HG03025 (cell line): ENCODE data around the gene HIPK2.
"Not testable (repeated sequence)": the region's sequence is repeated elsewhere in the genome, so short reads cannot be mapped to it uniquely, and the experiment has no call there.

ENCODE experiments used
- ATAC-seq: cut with Tn5 transposase; IDR thresholded peaks from one replicate; pipeline ENCODE4 v1.9.1; 2021; ENCODE audit warnings: mild to moderate bottlenecking, moderate library complexity; ENCODE audit not compliant: unreplicated experiment, low FRiP score

Gene HIPK2

GRCh38 chr7:139635526-139636302, 142.1 kb downstream of the HIPK2 start:
- no peak for ATAC-seq

- ATAC-seq: no peak
Measured at GRCh38 chr7:139634087-139634486, 143.7 kb downstream of the HIPK2 start.

DNA sequence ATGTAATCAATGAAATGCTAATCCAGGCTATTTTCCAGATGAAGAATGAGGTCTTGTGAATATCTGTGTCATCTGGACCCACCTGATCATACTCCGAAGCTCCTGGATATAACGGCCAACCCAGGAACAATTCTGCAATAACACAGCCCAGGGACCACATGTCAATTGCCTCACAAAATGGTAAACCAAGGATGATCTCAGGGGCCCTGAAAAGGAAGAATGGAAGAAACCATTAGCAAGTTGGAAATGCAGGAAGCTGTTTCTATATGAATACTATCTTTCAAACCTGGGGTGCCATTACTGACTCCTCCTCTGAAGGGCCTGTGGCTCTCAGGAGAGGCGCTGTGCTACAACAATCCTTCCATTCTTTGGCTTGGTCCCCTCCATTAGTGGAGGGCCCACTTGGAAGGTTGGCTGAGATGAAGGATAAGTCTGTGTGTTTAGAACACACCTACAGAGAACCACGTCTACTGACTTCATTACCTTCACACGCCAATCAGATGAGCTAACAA, 146.2 kb downstream of the HIPK2 start:
- no peak for ATAC-seq

- ATAC-seq: no peak
Measured at GRCh38 chr7:139630643-139631519, 146.9 kb downstream of the HIPK2 start.

- ATAC-seq: no peak
Measured at GRCh38 chr7:139629392-139630082, 148.3 kb downstream of the HIPK2 start.

- no peak for ATAC-seq
Measured at GRCh38 chr7:139627831-139628230, 150.0 kb downstream of the HIPK2 start.

GRCh38 chr7:139626817-139627216, 151.0 kb downstream of the HIPK2 start:
- no peak for ATAC-seq

GRCh38 chr7:139623518-139623917, 154.3 kb downstream of the HIPK2 start:
- no peak for ATAC-seq

DNA sequence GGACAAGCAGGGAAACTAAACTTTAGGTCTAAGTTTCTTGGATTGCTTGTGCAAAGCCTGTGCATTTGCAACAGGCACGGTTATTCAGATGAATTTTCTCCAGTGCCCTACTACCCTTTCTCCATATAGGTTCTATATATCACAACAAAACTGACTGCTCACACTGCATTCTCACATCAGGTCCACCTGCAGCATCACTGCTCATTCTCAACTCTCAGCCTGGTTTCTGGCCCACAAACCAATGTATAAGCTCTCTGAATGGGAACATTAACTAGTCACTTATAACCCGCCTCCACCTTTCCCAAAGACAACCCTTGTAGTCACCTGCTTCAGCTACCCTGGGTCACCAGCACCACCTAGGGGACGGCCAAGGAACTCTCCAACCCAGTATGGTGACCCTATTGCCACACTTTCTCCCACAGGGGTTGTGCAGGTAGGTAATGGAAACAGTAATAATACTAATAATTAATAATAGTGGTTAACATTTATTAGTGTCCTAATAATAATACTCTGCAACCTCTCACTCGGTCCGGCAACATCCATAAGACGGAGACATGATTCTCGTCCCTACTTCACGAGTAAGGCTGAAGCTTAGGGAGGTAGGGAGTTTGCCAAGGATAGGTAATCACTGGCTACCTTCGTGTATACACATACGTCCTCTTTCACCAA, 157.0 kb downstream of the HIPK2 start:
- ATAC-seq: no peak

DNA sequence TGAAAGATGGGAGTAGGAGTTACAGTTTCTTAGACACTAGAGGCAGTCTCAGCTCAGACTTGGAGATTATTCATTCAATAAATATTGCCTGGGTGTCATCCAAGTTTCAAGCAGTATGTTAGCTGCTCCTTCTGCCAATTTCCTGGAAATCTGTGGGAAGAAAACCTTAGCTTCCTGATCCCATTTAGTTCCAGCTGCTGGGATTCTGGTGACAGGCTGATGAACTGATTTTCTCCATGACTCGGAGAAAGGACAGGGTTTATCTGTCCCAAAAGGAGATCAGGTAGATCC, 158.5 kb downstream of the HIPK2 start:
- ATAC-seq: no peak

DNA sequence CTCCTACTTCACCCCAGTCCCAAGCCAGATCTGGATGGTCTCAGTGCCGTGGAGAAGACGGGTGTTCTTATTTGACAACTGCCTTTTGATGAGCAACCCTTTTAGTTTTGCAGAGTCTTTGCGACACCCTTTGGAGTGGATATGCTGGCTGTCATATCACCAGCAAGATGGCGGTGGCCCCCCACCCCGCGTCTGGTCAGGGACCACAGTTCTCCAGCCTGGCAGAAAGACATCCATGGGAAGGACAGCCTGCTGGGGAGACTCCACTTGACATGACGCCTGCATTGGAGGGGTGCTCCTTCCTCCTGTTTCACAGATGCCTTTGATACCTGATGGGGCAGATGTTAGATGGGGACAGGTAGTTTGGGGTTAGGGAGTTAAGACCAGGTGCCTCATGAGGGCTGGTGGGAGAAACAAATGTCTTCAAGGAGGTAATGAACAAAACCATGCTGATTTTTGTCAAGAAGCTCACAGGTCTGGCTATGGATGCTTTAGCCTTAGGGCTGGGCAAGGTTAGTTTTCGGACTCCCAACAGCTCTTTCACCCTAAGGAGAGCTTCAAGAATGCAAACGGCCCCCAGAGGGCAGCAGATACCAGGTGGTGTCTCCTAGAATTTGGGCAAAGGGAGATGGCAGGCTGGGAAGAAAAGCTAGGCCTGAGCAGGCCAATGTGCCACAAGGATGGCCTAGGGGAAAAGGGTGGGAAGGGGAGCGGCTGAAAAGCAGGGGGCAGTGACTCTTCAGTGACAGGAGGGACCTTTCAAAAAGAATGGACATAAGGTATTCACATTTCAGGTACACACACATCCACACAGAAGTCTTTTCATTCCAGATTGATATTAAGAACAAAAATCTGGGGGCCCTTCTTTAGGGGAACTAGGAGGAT, 159.1 kb downstream of the HIPK2 start:
- no peak for ATAC-seq

DNA sequence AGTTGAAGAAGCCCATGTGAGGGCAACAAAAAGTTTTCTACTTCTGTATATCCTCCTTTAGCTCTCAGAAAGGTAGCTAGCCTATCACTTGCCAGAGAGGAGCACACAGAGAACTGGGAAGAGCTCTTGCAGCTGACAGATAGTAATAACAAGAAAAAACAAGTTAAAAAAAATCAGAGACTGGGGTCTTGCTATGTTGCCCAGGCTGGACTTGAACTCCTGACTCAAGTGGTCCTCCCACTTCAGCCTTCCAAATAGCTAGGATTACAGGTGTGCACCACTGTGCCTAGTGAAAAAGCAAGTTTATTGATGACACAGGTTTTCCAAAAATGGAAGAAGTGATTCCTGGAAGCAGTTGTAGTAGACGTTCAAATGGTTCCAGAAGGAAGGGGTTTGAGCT, 160.7 kb downstream of the HIPK2 start:
- ATAC-seq: no peak

DNA sequence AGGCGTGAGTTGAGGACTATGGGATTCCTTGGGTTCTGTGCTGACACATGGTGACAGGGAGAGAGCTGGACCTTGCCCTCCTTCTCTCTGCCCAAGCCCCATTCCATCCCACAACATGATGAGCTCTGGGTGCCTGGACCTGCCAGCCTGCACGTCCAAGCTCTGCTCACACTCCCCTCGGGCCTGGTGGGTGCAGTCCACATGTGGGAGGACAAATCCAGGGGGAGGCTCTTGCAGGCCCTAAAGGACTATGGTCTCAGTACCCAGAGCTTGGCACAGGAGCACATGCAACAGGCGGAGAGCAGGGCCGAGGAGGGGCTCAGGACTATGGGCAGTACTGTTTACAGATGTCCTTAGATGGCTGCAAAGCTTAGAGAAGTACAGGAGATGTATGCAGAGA, 162.9 kb downstream of the HIPK2 start:
- ATAC-seq: no peak

- no peak for ATAC-seq
Measured at GRCh38 chr7:139613971-139614411, 163.8 kb downstream of the HIPK2 start.

DNA sequence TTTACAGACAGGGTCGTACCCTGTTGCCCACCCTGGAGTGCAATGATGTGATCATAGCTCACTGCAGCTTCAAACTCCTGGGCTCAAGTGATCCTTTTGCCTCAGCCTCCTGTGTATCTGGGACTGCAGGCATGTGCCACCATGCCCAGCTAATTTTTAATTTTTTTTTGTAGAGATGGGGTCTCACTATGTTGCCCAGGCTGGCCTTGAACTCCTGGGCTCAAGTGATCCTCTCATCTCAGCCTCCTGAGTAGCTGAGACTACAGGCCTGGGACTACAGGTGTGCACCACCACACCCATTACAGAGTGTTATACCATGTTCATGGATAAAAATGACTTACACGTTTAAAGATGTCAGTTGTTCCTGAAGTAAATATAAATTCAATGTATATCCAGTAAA, 166.2 kb downstream of the HIPK2 start:
- ATAC-seq: not testable (repeated sequence)

DNA sequence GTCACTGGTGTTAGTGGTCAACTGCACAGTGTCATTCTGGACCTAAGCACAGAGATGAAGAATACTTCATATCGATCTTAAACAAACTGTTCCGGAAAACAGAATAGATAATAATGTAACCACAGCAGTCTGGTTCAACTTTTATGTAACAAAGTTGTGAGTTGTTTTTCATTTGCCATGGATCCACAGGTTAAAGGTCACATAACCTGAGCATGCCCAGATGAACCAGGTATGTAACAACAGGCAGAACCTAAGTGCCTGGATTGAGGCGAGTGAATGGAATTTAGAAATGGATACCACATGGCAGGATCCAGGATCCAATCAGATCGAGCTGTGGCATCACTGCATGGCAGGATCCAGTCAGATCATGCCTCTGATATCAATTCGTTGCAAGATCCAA, 167.2 kb downstream of the HIPK2 start:
- no peak for ATAC-seq

DNA sequence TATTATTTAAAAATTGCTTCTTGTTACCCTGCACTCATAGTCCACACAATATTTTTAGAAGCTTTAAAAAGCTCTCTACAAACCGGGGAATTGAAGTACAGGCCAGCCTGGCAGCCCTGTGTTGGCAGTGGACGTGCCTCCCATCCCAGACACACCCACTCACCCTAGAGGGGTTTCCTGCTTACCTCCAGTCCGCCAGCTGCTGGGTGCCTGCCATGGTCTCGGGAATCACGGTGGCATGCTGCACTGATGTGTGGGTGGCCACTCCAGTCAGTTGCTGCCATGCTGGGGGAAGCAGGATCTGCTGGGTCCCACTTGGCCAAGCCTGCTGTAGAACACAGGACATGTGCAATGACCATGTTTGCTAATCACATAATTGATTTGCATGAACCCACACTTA, 173.9 kb downstream of the HIPK2 start:
- ATAC-seq: no peak

DNA sequence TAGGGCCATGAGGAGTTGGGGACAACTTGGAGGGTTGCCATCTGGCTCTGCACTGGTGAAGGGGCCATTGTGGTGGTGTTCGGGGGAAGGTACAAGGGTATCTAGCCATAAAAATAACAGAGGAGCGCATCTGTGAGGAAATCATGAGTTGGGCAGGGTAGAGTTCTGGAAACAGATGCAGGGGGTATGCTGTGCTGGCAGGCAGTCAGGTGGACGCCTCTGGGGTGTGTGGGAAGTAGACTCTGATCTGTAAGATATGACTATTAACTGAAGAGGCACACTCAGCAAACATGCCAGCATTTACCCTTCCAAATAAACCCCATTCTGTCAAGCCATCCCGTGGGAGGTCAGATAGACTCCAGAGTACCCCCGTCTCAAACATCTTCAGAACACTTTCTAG, 174.5 kb downstream of the HIPK2 start:
- ATAC-seq: no peak

DNA sequence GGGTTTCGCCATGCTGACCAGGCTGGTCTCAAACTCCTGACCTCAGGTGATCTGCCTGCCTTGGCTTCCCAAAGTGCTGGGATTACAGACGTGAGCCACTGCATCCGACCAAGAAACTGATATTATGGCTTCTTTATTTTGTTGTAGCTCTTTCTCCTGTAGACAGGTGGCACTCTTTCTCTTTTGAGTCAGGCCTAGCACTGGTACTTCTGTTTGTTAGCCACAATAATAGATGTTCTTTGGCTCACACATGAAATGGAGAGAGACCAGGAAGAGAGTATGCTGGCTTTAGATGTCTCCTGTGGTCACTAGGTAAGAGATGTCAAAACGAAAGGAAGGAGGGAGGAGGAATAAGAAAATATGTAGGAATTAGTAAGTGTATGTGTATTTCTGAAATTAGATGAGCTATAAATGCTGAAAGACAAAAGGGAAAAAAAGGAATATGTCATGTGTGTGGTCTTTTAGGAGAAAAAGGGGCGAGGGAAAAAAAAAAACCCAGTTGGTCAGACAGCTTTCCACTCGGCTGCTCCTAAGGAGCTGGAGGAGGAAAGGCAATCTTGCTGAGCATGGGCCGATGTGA, 175.6 kb downstream of the HIPK2 start:
- no peak for ATAC-seq
